ENCODE results near the gene CDX2. TPM values are rescaled to one million over a fixed set of nuclear protein-coding genes. Genes with fewer than 3 reads are reported as not detected.

CDX2 gene
- total RNA-seq, 3 donors from 2014 or later = 0.33 TPM; not detected in 2

DNA sequence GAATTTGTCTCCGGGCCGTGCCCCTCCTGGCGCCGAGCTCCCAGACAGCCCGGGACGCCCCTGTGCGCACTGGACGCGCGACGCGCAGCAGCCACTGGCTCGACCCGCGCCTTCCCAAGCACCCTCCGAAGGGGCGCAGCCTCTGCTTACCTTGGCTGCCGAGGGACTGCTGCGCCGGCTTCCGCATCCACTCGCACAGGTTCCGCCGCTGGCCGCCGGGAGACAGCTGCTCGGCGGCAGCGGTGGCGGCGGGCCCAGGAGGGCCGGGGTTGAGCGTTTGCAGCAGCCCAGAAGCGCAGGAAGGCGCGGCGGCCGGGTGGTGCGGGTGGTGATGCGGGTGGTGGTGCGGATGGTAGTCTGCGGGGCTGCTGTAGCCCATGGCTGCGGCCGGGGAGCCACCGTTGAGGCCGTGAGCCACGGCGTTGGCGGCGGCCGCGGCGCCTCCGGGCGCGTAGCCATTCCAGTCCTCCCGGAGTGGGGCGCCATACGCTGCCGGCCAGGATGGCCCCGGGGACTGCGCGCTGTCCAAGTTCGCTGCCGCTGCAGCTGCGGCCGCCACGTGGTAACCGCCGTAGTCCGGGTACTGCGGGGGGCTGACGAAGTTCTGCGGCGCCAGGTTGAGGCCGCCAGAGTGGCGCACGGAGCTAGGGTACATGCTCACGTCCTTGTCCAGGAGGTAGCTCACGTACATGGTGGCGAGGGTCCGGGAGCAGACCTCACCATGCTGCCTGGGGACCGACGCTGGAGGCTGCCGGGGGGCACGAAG is 616 bp downstream of the CDX2 start:
- intact Hi-C loops (cut with DNase I; ENCODE audit: low total_unique reads) = no loop called here
- Histone ChIP-seq H3K27me3 (peaks cover 4 to 100% of the 10 kb centered on the region in 2 donors), H3K4me1 (peaks cover 0 to 3% of the 10 kb centered on the region in 2 donors), H3K4me3 (peak overlapping the region in 2 of 3 donors; percentile 21 to 41), H3K9me3 (no peaks in the 10 kb centered on the region), H3K36me3 (no peaks in the 10 kb centered on the region), H3K27ac (no peak overlapping the region)
- no peak for TF ChIP-seq POLR2AphosphoS5 (IDR thresholded peaks at IDR 0.05)
- TF ChIP-seq, protein P1, sequence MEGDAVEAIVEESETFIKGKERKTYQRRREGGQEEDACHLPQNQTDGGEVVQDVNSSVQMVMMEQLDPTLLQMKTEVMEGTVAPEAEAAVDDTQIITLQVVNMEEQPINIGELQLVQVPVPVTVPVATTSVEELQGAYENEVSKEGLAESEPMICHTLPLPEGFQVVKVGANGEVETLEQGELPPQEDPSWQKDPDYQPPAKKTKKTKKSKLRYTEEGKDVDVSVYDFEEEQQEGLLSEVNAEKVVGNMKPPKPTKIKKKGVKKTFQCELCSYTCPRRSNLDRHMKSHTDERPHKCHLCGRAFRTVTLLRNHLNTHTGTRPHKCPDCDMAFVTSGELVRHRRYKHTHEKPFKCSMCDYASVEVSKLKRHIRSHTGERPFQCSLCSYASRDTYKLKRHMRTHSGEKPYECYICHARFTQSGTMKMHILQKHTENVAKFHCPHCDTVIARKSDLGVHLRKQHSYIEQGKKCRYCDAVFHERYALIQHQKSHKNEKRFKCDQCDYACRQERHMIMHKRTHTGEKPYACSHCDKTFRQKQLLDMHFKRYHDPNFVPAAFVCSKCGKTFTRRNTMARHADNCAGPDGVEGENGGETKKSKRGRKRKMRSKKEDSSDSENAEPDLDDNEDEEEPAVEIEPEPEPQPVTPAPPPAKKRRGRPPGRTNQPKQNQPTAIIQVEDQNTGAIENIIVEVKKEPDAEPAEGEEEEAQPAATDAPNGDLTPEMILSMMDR (IDR thresholded peaks at IDR 0.05) = no peak
- TF ChIP-seq POLR2A (IDR thresholded peaks at IDR 0.05) = no peak
- DNase-seq (ENCODE audit: low spot score in 2 of 2) = no peak

DNA sequence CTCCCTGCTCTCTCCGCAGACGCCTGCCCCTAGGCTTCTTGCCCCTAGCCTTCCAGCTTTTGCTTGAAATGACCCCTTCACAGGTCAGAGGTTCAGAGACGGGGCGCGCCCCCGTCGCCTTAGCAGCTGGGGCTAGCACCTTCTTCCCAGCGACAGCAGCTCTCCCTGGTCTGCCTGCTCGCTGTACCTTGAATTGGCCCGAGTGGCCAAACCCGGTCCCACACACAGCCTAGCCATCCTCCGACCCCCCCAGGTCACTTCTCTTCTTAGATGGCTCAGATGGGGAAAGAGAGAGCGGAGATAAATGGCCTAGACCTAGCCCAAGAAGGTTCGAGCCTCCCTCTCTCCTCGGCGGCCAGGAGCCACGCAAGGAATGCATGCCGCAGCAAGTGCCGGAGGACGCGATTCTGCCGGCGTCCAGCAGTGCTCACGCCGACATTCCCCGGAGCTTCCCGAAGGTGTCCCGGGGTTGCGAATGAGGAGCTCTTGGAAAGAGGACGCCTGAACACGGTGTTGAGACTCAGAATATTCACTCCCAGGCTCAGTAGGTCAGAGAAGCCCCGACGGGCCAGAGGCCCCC is 1.3 kb downstream of the CDX2 start:
- Histone ChIP-seq H3K27me3 (peaks cover 4 to 100% of the 10 kb centered on the region in 2 donors), H3K36me3 (no peaks in the 10 kb centered on the region), H3K4me1 (peaks cover 0 to 3% of the 10 kb centered on the region in 2 donors), H3K9me3 (no peaks in the 10 kb centered on the region), H3K27ac (no peak overlapping the region), H3K4me3 (peak overlapping the region in 1 of 3 donors; percentile 41)
- intact Hi-C loops (cut with DNase I; ENCODE audit: low total_unique reads) = no loop called here
- TF ChIP-seq POLR2A (IDR thresholded peaks at IDR 0.05) (no peak), POLR2AphosphoS5 (IDR thresholded peaks at IDR 0.05) (no peak)
- TF ChIP-seq, protein P1 (IDR thresholded peaks at IDR 0.05) = no peak
- DNase-seq (ENCODE audit: low spot score in 2 of 2) = no peak

DNA sequence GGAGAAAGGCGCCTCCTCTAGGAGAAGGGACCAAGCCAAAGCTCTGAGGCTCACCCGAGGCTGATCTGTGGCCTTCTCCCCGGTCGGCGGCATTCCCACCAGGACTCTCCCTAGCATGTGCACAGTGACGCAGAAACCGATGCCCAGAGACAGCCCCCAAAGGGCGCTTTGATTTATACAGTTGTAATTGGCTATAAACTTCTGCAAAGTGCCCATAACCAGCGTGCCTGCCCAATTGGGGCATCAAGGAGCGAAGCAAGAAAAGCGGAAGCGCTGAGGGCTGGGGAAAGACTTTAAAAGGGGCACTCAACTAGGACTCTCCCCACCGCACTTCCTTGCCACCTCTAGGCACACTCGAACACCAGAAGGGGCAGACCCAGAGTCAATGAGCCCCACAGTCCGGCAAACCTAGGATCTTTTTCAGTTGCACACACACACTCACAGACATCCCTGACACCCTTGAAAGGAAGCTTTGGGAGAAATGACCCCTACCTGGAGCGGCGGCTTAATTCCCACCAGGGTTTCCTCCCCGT is 1.8 kb downstream of the CDX2 start:
- intact Hi-C loops (cut with DNase I; ENCODE audit: low total_unique reads) = no loop called here
- no peaks in the 10 kb centered on the region for H3K36me3 ChIP-seq
- H3K4me3 ChIP-seq = no peak overlapping the region
- no peak for TF ChIP-seq POLR2AphosphoS5 (IDR thresholded peaks at IDR 0.05)
- TF ChIP-seq, protein P1 (IDR thresholded peaks at IDR 0.05) = no peak
- TF ChIP-seq POLR2A (IDR thresholded peaks at IDR 0.05) = no peak
- no peak for DNase-seq (ENCODE audit: low spot score in 2 of 2)
- no peaks in the 10 kb centered on the region for H3K9me3 ChIP-seq
- H3K4me1 ChIP-seq = peaks cover 0 to 3% of the 10 kb centered on the region in 2 donors
- H3K27ac ChIP-seq = no peak overlapping the region
- peaks cover 4 to 100% of the 10 kb centered on the region in 2 donors for H3K27me3 ChIP-seq

DNA sequence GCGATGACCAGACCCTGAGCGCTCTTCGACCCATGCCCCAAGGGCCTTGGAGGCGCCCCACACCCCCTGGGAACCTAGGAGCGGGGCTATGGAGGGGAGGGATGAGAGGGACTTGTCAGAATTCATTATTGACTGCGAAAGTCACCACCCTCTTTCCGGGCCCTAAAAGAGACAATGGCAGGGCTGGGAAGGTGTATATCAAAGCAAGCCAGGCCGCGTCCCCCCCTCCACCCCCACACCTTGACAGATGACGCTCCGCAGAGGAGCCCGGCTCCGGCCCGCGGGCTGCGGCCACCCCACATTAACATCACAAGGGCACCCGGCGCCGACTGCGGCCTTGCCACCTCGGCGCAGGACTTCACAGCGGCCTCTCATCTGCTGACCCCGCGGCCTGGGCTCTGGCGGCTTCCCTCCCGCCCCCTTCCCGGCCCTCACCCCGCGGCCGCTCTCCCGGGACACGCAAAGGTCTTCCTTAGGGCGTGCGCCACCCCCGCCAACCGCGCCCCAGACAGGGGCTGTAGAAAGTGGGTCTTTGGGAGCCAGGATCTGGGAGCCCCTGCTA is 2.4 kb downstream of the CDX2 start:
- TF ChIP-seq, protein P1 (IDR thresholded peaks at IDR 0.05) = no peak
- TF ChIP-seq POLR2AphosphoS5 (IDR thresholded peaks at IDR 0.05) (no peak), POLR2A (IDR thresholded peaks at IDR 0.05) (no peak)
- peak overlapping the region in 1 of 3 donors; percentile 25 for H3K4me3 ChIP-seq
- H3K36me3 ChIP-seq = no peaks in the 10 kb centered on the region
- H3K4me1 ChIP-seq = peaks cover 0 to 3% of the 10 kb centered on the region in 2 donors
- no peaks in the 10 kb centered on the region for H3K9me3 ChIP-seq
- no peak overlapping the region for H3K27ac ChIP-seq
- intact Hi-C loops (cut with DNase I; ENCODE audit: low total_unique reads) = no loop called here
- H3K27me3 ChIP-seq = peaks cover 4 to 95% of the 10 kb centered on the region in 2 donors
- DNase-seq (ENCODE audit: low spot score in 2 of 2) = no peak
